SK-N-SH (cell line): ENCODE data around the gene MC1R.

Source experiments
- CHD2 ChIP-seq: fragments of 150-350 bp; IDR thresholded peaks from 2 replicates; pipeline ENCODE4 v1.6.1; 2018; ENCODE audit warnings: low read length; ENCODE audit not compliant: partially characterized antibody
- CTCF ChIP-seq: fragments of 200-600 bp; sonication (generic); IDR thresholded peaks from 2 replicates; pipeline ENCODE4 v1.6.1; 2017; ENCODE audit warnings: antibody characterized with exemption, mild to moderate bottlenecking, moderate library complexity
- FOXJ3 ChIP-seq: sonication (generic); formaldehyde crosslinking; IDR thresholded peaks from 2 replicates; pipeline ENCODE4 v1.5.1; 2020; ENCODE audit warnings: mild to moderate bottlenecking, missing genetic modification reagents
- SMC3 ChIP-seq: IDR thresholded peaks from 2 replicates; pipeline ENCODE4 v1.6.1; 2012; ENCODE audit warnings: low read depth, low read length, improper control_type of control experiment
- TF ChIP-seq, protein P1 (sequence below): IDR thresholded peaks from 2 replicates; pipeline ENCODE4 v1.4.0; 2012; ENCODE audit warnings: low read depth, borderline replicate concordance

GRCh38 chr16:89903908-89904515 is 14.7 kb upstream of the MC1R start:
- no peak for TF ChIP-seq CTCF
- TF ChIP-seq FOXJ3, result no peak
- TF ChIP-seq, protein P1, sequence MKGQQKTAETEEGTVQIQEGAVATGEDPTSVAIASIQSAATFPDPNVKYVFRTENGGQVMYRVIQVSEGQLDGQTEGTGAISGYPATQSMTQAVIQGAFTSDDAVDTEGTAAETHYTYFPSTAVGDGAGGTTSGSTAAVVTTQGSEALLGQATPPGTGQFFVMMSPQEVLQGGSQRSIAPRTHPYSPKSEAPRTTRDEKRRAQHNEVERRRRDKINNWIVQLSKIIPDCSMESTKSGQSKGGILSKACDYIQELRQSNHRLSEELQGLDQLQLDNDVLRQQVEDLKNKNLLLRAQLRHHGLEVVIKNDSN, result no peak
- TF ChIP-seq CHD2, result no peak
- TF ChIP-seq SMC3, result no peak
